Ammon's horn (tissue), 1 donor: ENCODE results near the gene SYCP2.
A peak's percentile ranks its signal among the peaks of the same experiment; 100 is the strongest.

Experiments
- DNase-seq: peaks from one replicate; pipeline ENCODE4 v3.0.0-alpha.2; 2016; ENCODE audit warnings: low spot score

Gene SYCP2

DNA sequence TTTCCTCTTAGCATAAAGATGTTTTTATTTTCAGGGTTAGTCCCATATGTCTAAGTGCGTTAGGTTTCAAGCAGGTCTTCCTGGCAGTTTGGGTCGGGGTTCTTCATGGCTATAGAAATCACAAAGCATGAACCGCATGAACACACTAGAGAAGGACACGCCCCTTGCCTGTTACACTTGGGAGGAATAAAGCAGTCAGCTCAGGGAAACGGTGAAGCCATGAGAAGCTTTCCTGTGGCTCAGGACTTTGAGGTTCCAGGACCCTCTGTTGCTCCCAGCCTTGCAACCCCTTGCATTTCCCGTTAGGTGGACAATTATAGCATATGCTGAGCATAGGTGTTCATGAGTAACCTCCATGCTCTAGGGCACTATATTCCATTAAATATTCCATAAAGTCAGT, 96.7 kb downstream of the SYCP2 start:
- DNase-seq = no peak

DNA sequence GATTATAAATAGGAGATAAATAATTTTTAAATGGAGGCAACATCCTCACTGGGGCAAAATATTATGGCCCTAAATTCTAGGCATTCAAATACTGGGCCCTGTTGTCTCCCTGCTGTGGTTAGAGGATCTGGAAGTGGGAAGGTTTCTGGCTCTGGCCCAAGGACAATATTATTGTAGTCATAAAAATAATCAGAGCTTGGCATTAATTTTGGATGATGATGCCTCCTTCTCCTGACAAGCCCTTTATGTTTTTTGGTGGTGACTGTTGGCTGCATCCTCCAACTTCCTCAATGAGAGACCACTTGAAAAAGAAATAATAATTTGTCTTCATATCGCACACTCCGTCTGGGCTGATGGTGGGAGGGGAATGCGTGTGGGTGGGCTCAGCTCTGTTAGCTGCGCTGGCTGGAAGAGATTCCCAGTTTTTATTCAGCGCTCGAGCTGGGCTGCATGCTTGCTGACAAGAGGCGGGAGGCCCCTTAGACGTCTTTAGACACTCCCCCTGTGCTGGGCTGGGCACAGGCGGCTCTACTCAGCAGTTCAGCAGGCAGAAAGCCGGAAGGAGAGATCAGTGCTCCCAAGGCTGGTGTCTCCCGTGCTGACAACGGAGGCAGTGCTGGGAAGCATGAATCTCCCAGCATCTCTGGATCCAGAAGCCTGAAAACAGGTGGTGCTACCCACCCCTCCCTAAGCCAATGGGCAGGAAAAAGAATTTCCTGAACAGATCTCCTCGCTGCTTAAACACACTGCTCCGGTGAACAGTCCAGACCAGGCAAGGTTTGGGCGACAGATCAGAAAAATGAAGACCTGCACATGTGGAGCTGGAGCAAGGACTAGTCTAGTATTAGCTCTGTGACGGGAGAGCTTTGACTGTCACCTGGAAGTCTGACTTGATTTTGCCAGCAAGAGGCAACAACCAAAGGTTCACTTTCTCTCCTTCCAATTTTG, 97.7 kb downstream of the SYCP2 start:
- peak; percentile 80 for DNase-seq

DNA sequence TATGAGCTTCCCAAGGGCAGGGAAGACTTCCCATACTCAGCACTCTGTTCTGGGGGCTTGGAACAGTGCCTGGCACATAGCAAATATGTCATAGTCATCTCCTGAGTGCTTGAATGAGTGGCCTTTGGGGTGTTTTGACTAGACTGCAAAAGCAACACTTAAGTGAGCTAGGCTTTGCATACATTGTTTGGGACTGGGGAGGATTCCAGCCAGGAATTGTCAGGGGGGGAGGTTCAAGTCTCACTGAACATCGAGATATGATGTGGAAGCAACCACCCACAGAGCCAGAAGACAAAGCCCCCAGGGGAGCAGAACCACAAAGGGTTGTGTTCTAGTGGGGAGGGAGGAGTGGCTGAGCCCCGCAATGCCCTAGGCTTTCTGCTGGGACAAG, 98.4 kb downstream of the SYCP2 start:
- no peak for DNase-seq

DNA sequence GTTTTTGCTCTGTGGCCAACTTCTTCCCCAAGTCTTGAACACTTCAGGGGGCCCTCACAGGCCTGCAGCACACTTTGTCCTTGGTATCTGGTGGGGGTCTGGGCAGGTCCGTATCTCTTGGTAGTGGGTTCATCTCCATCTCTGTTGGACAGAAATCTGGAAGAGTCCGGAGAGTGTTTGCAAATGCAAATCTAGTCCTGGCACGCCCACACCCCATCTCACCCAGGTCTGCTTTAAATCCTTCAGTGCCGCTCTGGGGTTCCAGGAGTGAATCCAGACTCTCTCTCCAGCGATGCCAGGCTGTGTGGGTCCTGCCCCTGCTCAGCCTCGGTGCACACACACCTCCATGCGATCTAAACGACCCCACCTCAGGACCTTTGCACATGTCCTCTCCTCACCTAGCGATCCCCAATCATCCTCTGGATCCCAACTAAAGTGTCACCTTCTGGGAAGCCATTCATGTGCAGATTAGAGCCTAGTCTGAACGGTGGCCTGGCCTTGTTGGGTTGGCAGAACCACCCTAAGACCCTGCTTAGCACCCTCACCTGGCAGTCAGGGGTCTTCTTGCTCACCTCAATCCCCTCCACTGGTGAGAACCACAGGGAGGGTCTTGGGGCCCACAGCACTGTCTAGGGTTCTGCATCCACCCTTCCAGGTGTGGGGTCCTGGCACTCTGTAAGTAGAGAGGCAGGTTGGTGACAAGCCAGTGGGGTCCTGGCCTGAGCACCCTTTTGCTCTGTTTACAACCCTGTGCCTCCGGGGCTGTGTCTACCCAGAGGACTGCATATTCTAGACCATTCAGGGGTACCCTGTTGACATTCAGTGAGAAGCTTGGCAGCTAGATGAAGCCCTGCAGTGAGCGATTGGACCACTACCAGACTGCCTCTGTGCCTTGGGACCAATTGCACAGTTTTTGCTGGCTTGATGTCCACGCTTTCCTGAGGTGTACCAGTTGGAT, 100.8 kb downstream of the SYCP2 start:
- no peak for DNase-seq

DNA sequence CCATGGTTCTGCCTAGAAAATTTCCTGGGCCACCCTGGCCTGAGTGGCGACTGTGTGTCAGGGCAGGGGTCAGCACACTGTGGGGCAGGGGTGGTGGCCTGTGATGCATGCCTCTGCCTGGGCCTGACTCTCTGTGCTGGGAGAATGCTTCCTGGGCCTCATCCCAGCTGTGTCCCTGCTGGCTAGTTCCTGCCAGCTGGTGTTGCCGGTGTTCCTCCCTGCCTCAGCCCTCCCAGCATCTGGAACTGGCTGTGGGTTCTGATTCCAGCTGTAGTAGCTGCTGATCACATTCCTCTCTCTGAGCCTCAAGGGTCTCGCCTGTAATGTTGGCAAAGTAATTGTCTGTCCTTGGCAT, 101.5 kb downstream of the SYCP2 start:
- DNase-seq = no peak

DNA sequence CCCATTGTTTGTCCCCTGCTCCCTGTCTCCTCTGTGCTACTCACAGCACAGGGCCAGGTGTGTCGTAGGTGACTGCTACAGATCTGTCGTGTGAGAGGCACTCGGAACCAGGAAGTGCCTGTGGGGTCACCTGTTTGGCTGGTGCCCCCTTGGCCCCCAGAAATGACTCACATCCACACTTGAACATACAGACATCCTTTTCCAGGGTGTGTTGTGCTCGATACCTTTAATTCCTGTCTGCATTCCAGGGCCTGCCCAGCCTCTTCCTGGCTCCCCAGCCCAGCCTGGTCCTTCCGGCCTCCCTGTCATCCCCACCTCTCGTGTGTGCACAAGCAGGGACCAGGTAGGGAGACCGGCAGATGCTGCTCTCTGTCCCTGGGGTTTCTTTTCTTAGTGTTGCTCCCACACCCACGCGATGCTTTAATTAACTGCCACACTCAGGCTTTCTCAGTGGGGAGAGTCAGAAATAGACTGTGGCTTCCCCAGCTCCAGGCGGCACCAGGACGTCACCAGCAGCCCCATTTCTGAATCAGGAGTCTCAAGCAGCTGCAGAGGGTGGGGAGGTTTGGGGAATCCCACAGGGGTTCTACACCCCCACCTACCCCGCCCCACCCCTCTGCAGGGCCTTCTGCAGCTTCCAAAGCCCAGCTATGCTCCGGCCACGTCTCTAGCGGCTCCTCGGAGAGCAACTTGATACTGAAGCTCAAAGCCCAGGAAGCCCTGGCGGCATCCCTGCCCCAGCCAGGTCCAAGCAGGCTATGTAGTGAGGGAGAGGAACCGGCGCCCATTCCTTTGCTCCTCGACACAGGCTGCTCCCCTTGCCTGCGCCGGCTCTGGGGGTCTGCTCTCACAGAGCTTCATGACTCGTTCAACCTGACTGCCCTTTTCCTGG, 102.2 kb downstream of the SYCP2 start:
- DNase-seq = no peak

DNA sequence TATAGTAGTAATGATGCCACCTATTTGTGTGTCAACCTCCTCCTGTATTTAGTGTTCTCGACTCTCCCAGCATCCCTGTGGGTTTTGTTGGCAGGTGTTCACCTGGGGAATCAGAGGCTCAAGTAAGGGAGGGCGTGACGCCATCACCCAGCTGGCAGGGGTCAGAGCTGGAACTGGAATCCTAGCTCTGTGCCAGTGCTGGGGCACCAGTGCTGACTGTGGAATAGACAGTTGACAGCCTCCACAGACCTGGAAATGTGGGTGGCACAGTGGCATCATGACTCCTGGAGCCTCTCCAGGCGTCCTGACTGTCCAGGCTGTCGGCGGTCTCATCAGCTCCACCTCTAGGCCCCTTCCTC, 102.8 kb downstream of the SYCP2 start:
- no peak for DNase-seq

DNA sequence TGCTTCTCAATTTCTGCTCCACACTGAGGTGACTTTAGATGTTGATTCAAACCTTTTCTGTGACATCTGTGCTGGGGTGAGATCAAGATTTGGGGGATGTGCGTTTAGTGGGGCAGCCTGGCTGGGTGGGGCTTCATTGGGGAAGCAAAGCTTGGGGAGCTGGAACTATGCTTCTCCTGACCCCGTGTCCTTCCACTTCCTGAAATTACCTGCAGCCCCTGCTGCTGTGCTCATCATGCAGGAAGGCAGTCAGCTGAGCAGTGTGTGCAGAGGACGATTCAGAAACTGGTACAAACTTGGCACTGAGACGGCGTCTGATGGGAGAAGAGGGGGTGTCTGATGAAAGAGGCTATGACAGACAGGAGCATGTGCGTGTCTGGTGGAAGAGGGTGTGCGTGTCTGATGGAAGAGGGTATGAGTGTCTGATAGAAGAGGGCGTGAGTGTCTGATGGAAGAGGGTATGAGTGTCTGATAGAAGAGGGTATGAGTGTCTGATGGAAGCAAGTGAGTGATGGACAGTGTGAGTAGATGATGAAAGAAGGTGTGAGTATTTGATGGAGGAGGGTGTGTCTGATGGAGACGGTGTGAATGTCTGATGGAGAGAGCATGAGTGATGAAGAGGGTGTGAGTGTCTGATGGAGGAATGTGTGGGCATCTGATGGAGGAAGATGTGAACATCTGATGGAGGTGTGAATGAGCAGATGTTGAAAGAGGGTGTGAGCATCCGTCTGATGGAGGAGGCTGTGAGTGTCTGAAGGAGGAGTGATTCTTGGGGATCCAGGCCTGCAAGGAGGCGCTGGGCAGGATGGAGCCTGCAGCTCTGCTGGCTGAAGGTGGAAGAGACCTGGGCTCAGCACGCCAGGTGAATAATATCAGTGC, 103.4 kb downstream of the SYCP2 start:
- DNase-seq = no peak

DNA sequence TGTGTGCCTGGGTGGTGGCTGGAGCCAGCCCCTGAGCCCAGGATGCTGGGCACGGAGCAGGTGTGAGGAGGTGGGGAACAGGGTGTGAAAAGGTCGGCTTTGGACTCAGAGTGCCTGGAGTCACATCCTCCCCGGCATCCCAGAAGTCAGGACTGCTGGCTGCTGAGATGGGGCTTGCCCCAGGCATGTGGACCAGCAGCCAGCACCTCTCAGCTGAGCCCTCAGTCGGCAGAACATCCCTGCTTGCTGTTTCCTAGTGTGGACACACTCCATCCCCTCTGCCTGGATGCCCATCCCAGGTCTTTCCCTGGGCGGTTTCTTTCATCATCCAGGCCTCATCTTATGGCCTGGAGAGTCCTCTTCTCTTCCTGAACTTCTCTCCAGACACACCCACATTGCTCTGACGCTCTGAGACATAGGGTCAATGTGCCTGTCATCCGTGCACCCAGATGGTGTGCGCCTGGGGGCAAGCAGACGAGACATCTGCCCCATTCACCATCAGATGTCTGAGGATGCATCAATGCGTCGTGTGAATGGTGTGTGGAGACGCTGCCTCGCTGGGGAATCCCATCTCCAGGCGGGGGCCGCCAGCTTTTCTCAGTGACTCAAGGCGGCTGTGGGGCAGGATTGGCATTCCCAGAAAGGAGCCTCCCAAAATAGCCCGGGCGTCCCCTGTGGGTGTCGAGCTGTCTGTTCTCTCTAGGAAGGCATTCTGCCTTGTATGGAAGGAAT, 104.2 kb downstream of the SYCP2 start:
- DNase-seq = no peak

DNA sequence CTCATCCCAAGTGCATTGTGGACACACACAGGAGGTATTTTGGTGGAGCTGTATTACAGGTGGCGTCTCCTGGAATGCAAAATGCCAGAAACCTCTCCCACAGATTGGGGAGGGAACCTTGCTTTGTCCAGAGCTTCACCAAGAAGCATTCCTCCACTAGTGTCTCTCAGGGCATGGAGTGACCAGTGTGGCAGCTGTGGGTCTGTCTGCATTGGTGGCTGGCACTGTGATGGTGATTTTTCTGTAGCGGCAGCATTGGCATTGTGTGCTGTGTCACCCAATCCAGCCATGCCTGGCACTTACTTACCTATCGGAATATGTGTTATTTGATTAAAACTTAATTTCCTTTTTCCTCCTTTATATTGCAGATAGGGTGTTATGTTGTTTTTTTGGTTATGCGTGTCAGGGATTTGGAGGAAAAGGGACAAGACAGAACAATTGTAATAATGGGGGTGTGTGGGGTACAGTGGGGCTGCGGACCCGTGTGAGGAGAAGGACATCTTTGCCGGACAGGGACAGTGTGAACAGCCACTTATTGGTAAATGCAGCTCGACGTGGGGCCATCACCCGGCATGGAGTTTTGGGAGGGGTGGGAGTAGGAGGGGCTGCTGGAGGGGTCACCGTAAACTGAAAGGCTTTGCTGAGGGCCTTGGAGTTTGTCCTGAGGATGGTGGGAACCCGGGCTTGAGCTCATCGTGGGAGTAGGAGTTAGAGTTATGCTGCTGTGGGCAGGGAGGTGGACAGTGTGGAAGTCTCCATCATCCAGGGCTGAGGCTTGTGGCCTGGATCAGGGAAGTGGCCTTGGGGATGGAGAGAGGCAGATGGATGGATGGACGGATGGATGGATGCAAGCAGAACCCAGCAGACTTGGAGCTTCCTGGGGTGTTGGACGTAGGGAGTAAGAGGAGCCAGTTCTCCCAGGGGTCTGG, 105.0 kb downstream of the SYCP2 start:
- no peak for DNase-seq

DNA sequence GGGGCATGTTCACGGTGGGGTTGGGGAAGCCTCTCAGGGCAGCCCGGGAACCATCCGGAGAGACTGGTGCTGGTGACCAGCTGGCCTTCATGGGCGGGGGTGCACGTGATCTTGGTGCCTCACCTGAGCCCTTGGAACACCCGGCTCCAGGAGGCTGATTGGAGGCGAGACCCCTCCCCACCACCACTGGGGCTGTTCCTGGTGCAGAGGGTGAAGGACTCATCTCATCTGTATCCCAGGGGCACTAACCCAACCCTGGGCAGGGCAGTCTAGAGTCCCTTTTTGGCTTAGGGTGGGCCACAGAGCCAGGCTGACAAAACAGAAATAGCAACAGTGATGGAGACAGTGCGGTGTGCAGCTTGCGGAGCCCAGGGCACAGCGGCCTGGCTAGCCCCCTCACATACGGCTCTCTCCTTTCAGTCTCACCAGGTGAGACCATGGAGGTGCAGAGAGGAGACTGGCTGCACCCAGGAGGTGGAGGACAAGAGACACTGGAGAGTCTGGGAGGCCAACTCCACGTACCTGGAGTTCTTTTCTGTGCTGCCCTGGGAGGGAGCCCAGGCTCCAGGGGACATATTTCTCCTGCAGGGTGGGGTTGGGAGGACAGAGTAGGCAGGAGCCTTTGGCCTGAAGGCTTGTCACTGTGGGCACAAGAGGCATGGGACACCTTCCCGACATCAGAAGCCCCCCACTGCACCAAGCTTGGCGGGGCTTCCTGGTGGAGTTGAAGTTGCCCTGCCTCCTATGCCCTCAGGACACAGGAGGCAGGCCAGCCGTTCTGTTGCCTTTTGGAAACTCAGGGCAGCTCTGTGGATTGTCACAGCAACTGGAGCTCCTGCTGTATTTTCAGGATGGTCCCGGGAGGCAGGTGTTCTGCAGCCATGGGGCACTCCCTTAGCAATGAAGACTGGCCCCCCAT, 106.0 kb downstream of the SYCP2 start:
- no peak for DNase-seq

DNA sequence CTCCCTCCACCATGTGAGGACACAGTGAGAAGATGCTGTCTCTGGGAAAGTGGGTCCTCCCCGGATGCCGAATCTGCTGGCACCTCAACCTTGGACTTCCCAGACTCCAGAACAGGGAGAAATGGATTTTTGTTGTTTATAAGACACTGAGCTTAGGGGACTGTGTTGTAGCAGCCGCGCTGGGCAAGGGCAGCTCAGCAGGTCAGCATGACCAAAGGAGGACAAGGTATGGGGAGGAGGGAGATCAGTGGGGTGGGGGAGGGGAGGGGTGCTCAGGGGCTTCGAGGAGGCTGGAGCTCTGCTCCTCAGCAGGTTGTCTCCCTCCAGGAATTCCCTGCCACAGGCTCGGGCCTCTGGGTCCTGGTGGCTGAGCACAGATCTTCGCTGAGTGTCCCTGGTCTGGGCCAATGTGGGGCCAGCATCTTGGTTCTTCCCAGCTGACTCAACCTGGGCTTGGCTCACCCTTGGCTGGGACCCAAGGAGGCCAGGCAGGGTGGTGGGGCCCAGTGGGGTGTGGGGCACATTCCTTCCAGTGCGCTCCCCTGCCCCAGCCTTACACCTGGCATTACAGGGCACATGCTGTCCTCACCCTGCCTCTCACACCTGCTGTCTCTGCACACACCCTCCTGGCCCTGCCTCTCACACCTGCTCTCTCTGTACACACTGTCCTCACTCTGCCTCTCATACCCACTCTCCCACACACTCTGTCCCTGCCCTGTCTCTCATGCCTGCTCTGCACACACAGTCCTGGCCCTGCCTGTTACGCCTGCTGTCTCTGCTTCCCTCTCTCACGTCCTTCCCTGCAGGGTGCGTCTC, 107.3 kb downstream of the SYCP2 start:
- no peak for DNase-seq

DNA sequence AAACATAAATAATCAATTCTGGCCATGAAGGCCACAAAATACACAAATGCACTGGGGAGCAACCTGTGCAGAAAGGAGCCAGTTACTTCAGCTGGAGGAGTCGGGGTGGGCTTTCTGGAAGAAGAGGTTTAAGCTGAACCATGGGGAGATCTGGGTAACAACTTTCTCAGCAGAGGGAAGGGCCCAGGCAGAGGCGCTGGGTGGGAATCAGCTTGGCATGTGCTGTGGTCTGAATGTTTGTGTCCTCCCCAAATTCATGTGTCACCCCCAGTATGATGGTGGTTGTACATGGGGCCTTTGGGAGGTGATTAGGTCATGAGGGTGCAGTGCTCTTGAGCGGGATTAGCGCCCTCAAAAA, 107.9 kb downstream of the SYCP2 start:
- DNase-seq = no peak

DNA sequence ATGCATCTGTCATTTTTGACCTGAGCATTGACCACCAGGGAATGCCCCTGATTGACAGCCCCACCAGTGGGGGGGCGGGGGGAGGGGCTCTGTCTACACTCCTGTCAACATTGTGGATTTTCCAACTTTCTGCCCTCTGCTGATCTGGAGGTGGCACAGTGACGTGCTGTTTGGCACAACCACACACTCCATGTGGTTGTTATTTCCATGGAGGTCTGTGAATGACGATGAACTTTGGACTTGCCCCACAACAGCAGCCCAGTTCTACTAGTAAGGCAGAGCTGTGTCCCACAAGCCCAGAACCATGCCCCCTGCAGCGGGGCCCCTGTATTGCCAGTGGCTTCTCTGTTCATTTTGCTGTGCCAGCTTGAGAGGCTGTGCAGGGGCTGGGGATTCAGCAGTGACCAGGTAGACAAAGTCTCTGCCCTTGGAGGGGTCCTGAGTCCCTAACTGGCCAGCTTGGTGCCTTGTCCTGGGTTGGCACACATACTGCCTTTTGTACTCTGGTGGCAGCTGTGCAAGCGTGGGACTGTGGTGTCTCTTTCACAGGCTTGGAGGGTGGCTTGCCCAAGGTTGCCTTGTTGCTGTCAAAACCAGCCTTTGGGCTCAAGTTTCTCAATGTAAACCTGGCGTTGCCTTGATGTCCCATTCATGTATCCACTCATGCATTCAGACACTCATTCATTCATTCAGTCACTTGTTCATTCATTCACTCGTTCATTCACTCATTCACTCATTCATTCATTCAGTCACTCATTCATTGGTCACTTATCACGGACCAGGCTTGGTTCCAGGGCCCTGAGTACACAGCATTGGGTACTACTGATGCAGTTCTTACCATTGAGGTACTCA, 108.5 kb downstream of the SYCP2 start:
- DNase-seq = no peak

DNA sequence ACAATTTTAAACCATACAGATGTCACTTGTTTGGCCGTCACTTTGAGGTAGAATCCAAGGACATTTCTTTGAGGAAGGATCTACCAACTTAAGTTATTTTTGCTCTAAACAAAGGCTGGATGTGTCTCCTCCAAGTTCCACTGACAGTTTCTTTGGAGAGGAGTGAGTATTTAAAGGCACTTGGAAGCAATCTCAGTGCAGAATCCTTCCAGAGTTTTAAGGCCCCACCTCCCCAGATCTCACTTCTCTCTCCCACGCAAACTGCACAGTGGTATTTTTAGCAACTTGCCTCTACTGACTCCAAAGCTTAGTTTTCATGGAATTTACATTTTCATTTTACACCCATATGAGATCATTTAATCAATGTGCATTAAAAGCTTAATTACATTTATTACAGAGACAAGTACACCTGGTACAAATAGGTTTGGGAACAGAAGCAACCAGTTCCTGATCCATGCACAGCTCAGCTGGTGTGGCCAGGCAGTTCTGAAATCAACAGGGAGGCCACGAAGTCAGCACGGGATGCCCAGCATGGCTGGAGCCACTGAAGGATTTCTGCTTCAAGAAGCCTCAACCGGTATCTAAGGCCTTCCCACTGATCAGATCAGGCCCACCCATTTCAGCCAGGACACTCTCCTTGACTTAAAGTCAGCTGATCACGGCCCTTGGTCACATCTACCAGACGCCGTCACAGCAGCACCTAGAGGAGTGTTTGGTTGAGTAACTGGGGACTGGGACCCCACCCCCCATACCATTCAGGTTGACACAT, 109.8 kb downstream of the SYCP2 start:
- DNase-seq = no peak

DNA sequence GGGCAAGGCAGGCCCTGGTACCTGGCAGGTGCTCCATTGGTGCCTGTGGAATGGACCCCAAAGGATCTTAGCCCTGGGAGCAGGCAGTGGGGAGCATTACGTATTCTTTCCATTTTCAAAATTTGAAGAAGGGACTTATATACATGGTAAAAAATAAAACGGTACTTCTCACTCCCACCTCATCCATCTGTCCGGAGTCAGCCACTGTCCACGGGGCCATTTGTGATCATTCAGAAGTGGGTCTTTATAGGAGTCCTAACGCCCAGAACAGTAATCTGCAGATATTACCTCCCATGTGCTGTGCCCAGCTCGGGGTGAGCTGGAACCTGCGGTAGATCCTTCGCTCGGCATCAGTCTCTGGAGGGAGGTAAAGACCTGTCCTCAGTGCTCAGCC, 110.4 kb downstream of the SYCP2 start:
- no peak for DNase-seq
